ENCODE results near the gene GOLT1B. TPM values are rescaled to one million over a fixed set of nuclear protein-coding genes. Genes with fewer than 3 reads are reported as not detected.
A peak's percentile ranks its signal among the peaks of the same experiment; 100 is the strongest.

GOLT1B gene
- total and polyA plus RNA-seq, 9 of the 15 experiments (the other 6 are each of a cell fraction or from before 2014, with no cell fraction given): 9.4 to 66.1 (median 26.7) TPM

- in situ Hi-C loops (cut with MboI): no loop called here
- FAIRE-seq: no peak
- ATAC-seq: peak; percentile 54
These were observed 541 bp downstream of the GOLT1B start for GRCh38 chr12:21502164-21502496.

More at GRCh38 chr12:21502164-21502496, 541 bp downstream of the GOLT1B start:
- H2AFZ ChIP-seq (ENCODE audit: low read depth, low read length): peak overlapping the region; percentile 85
- no peaks in the 10 kb centered on the region for H3K9me3 ChIP-seq (replicated peaks; ENCODE audit: control insufficient read depth, insufficient read depth, low read depth, low read length)
- H3K9ac ChIP-seq (ENCODE audit: insufficient read depth in 1 of 2, low read depth in 2 of 2, low read length in 2 of 2): peak overlapping the region; percentile 96 to 98
- CTCF ChIA-PET (ENCODE audit: low intra/inter-chr PET ratio): no interaction called here
- peaks cover 0 to 13% of the 10 kb centered on the region in 2 experiments; a peak in 2 of 5 replicates for H3K4me1 ChIP-seq (replicated peaks in 1 of 2; ENCODE audit: control insufficient read depth in 2 of 2, insufficient read depth in 2 of 2, low read length in 2 of 2)
- peak overlapping the region; percentile 92 for H3K27ac ChIP-seq (ENCODE audit: extremely low read depth, low read depth, low read length)
- 0% methylated on average over 8 of the region's 14 CpGs for WGBS (ENCODE audit: insufficient coverage, low coverage, missing lambda C conversion rate)
- H4K20me1 ChIP-seq (replicated peaks; ENCODE audit: control insufficient read depth, insufficient read depth, low read length): 0 out of 2 replicates have a peak, but pooled peaks cover 3% of the 10 kb centered on the region
- H3K79me2 ChIP-seq (ENCODE audit: control insufficient read depth, insufficient read depth, low read length): peaks cover 61% of the 10 kb centered on the region
- BruUV-seq (replicated peaks): no TSS peak
- DNase-seq (ENCODE audit: extremely low read depth in 1 of 4, low spot score in 3 of 4): peak in 2 of 4 experiments; percentile 11 to 34
- POLR2A ChIA-PET: interaction anchor here (0.8 to 2.3 kb wide), 4 partner anchors 9 to 189 kb away, joined by 3 to 12 read pairs (median 4); no protein-coding TSS in a partner anchor
- intact Hi-C loops (cut with micrococcal nuclease): loop anchor here (5.0 to 10.0 kb wide), 2 partner anchors 153 to 175 kb away; partner anchors contain the start of gene LDHB
- no peaks in the 10 kb centered on the region for H3K9me1 ChIP-seq (ENCODE audit: control insufficient read depth, insufficient read depth, low read length)
- TF ChIP-seq ZBED1 (IDR thresholded peaks at IDR 0.05) (no peak), RFX5 (IDR thresholded peaks at IDR 0.05; ENCODE audit: low read depth, low read length) (no peak), NRF1 (conservative IDR thresholded peaks at IDR 0.05 in 1 of 2, IDR thresholded peaks at IDR 0.05 in 1 of 2) (peak; percentile 41 to 51)
- TF ChIP-seq, protein P1, sequence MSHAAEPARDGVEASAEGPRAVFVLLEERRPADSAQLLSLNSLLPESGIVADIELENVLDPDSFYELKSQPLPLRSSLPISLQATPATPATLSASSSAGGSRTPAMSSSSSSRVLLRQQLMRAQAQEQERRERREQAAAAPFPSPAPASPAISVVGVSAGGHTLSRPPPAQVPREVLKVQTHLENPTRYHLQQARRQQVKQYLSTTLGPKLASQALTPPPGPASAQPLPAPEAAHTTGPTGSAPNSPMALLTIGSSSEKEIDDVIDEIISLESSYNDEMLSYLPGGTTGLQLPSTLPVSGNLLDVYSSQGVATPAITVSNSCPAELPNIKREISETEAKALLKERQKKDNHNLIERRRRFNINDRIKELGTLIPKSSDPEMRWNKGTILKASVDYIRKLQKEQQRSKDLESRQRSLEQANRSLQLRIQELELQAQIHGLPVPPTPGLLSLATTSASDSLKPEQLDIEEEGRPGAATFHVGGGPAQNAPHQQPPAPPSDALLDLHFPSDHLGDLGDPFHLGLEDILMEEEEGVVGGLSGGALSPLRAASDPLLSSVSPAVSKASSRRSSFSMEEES (CRISPR knock-in tag; IDR thresholded peaks at IDR 0.05): no peak
- H3K4me3 ChIP-seq: peak overlapping the region; percentile 100
- peaks cover 14% of the 10 kb centered on the region; the same call in 2 of the 3 replicates for H3K36me3 ChIP-seq (ENCODE audit: control insufficient read depth, insufficient read depth, low read length)
- no peaks in the 10 kb centered on the region for H3K27me3 ChIP-seq (ENCODE audit: control insufficient read depth in 2 of 2, insufficient read depth in 2 of 2, low read length in 2 of 2)
- H3K4me2 ChIP-seq (ENCODE audit: insufficient read depth, low read length): peak overlapping the region; percentile 89

All from K562 (cell line).